GM23338 (cell line): Measurements from ENCODE around the gene FXYD6. TPM values are rescaled to one million over a fixed set of nuclear protein-coding genes. Genes with fewer than 3 reads are reported as not detected.

Experiments
- ATAC-seq: fragments of 200-7000 bp; cut with Tn5 transposase; 3 replicates; pipeline ENCODE4 v1.9.1; 2020
- DNase-seq: peaks from one replicate; pipeline ENCODE4 v3.0.0-alpha.2; 2015; ENCODE audit warnings: low spot score
- H2AFZ ChIP-seq: fragments of 200-600 bp; sonication (generic); 2 replicates; pipeline ENCODE4 v1.8.0; 2016; ENCODE audit warnings: antibody characterized with exemption, mild to moderate bottlenecking, moderate library complexity
- H3F3A ChIP-seq: fragments of 200-600 bp; sonication (generic); replicated peaks from 2 replicates; pipeline ENCODE4 v1.8.0; 2017; ENCODE audit warnings: antibody characterized with exemption, mixed run types, low read depth
- H3K27ac ChIP-seq: fragments of 200-600 bp; sonication (generic); 2 replicates; pipeline ENCODE4 v1.6.1; 2016; ENCODE audit warnings: low read depth
- H3K27me3 ChIP-seq: fragments of 200-600 bp; sonication (generic); 2 replicates; pipeline ENCODE4 v1.8.0; 2016; ENCODE audit warnings: mild to moderate bottlenecking, mixed run types, moderate library complexity; ENCODE audit not compliant: insufficient read depth
- H3K36me3 ChIP-seq: fragments of 200-600 bp; sonication (generic); 2 replicates; pipeline ENCODE4 v1.8.0; 2016; ENCODE audit warnings: mild to moderate bottlenecking; ENCODE audit not compliant: insufficient read depth
- H3K4me1 ChIP-seq: fragments of 200-600 bp; sonication (generic); 2 replicates; pipeline ENCODE4 v1.8.0; 2016; ENCODE audit warnings: mild to moderate bottlenecking, moderate library complexity; ENCODE audit not compliant: insufficient read depth
- H3K4me2 ChIP-seq: fragments of 200-600 bp; sonication (generic); 2 replicates; pipeline ENCODE4 v1.7.1; 2017; ENCODE audit warnings: mixed run types
- H3K4me3 ChIP-seq: fragments of 200-600 bp; sonication (generic); 2 replicates; pipeline ENCODE4 v1.6.1; 2016; ENCODE audit warnings: mixed run types
- H3K79me2 ChIP-seq: fragments of 200-600 bp; sonication (generic); replicated peaks from 2 replicates; pipeline ENCODE4 v1.8.0; 2017; ENCODE audit warnings: mild to moderate bottlenecking; ENCODE audit not compliant: insufficient read depth
- H3K9me2 ChIP-seq: fragments of 200-600 bp; sonication (generic); 2 replicates; pipeline ENCODE4 v1.8.0; 2017; ENCODE audit not compliant: insufficient read depth
- H4K20me1 ChIP-seq: fragments of 200-600 bp; sonication (generic); replicated peaks from 2 replicates; pipeline ENCODE4 v1.8.0; 2017; ENCODE audit warnings: mild to moderate bottlenecking; ENCODE audit not compliant: insufficient read depth
- H3K27ac Mint-ChIP-seq: 2 replicates; pipeline ENCODE4 v1.8.0; 2020; ENCODE audit warnings: inconsistent platforms, mild to moderate bottlenecking, moderate library complexity, mixed read lengths
- H3K27me3 Mint-ChIP-seq: 3 replicates; pipeline ENCODE4 v1.8.0; 2022; ENCODE audit warnings: low read depth, mild to moderate bottlenecking, moderate library complexity, mixed read lengths, inconsistent platforms; ENCODE audit not compliant: insufficient read depth, poor library complexity
- H3K36me3 Mint-ChIP-seq: 3 replicates; pipeline ENCODE4 v1.8.0; 2021; ENCODE audit warnings: low read depth, mild to moderate bottlenecking, inconsistent platforms, moderate library complexity, mixed read lengths
- H3K4me1 Mint-ChIP-seq: 3 replicates; pipeline ENCODE4 v1.8.0; 2020; ENCODE audit warnings: mild to moderate bottlenecking, inconsistent platforms, mixed read lengths
- H3K4me3 Mint-ChIP-seq: 3 replicates; pipeline ENCODE4 v1.8.0; 2021; ENCODE audit warnings: moderate library complexity, mild to moderate bottlenecking, inconsistent platforms, mixed read lengths
- H3K9me3 Mint-ChIP-seq: 3 replicates; pipeline ENCODE4 v1.8.0; 2020; ENCODE audit warnings: moderate library complexity, mild to moderate bottlenecking, inconsistent platforms, mixed read lengths
- CREB1 ChIP-seq: fragments of 250-450 bp; sonication (Bioruptor Pico); IDR thresholded peaks from 2 replicates; pipeline ENCODE4 v1.5.0; 2020; ENCODE audit warnings: low read depth, mild to moderate bottlenecking, moderate library complexity
- CTCF ChIP-seq, 2 experiments: fragments of 200-600 bp in 1 of 2; sonication (generic) in 1 of 2; conservative IDR thresholded peaks; 2 replicates each; pipeline versions ENCODE4 v1.5.1 to v1.6.1; 2016 to 2017; ENCODE audit warnings: antibody characterized with exemption in 2 of 2, low read depth in 2 of 2, mild to moderate bottlenecking in 2 of 2, moderate library complexity in 1 of 2
- ETS1 ChIP-seq: IDR thresholded peaks from 2 replicates; pipeline ENCODE4 v1.6.1; 2016; ENCODE audit warnings: antibody characterized with exemption
- EZH2 ChIP-seq: fragments of 200-600 bp; sonication (generic); IDR thresholded peaks from one replicate; pipeline ENCODE4 v1.8.0; 2017; ENCODE audit warnings: antibody characterized with exemption, mild to moderate bottlenecking, low read depth; ENCODE audit not compliant: unreplicated experiment
- JUNB ChIP-seq: IDR thresholded peaks from one replicate; pipeline ENCODE4 v1.6.1; 2016; ENCODE audit warnings: antibody characterized with exemption; ENCODE audit not compliant: unreplicated experiment
- REST ChIP-seq: IDR thresholded peaks from one replicate; pipeline ENCODE4 v1.6.1; 2018; ENCODE audit warnings: antibody characterized with exemption; ENCODE audit not compliant: unreplicated experiment
- STAT1 ChIP-seq: IDR thresholded peaks from one replicate; pipeline ENCODE4 v1.6.1; 2016; ENCODE audit warnings: antibody characterized with exemption; ENCODE audit not compliant: unreplicated experiment
- polyA plus RNA-seq: library from polyadenylated mRNA; unstranded; fragments of >200 nt; fragmentation: Nextera tagmentation; extraction: Ambion mirVana; gene quantifications from 2 replicates; pipeline ENCODE4 v1.2.1, GENCODE V29; 2016
- total RNA-seq: library from RNA; depleted of rRNA; stranded (reverse); fragments of >200 nt; shearing (Covaris generic); gene quantifications from 2 replicates; pipeline ENCODE4 v1.2.3, GENCODE V29; 2014

Gene FXYD6
- total and polyA plus RNA-seq, 2 experiments from 2014 or later: 26.2 to 30.7 TPM

DNA sequence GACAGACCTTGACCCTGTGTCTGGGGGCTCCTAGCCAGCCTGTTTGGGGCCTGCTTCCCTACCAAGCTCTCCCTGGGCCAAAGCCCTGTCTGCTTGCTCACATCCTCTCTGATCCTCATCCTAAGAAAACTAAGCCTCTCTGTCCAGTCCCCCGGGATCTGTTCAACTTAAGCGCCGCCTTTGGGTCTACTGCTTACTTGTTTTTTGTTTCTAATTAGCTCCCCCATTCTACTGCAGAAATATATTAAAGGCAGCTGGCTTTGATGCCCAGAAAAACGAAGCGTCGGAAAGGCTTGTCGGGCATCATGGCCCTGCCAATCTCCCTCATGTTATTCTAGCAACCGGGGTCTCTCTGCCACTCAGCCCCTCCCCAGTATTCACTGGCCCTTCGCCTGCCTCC is 82.9 kb downstream of the FXYD6 start (continued):
- TF ChIP-seq CTCF (conservative IDR thresholded peaks at IDR 0.05; ENCODE audit: low read depth in 2 of 2) (no peak), JUNB (no peak)

DNA sequence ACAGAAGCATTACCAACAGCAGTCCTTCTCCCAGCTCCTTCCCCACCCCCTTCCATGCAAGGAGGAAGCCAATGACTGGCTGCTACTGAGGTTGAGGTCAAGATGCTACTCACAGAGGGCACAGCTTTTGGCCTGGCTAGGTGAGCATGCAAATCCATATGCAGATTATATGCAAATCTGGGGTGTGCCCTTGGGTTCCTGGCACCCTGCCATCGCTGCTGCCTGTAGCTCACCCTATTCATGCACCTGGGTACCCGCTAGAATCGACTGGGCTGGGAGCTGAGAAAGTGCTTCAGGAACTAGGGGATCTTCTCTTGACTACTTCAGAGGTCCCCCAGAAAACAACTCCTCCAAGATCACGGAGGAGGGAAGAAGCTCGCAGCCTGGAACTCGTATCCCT is 83.5 kb downstream of the FXYD6 start:
- Histone ChIP-seq H3K4me3 (no peak overlapping the region), H3K27ac (no peak overlapping the region), H3K4me2 (no peak overlapping the region), H4K20me1 (no peaks in the 10 kb centered on the region), H3F3A (no peaks in the 10 kb centered on the region), H3K36me3 (no peaks in the 10 kb centered on the region), H3K27me3 (peaks cover 51% of the 10 kb centered on the region), H3K9me2 (no peaks in the 10 kb centered on the region), H2AFZ (no peak overlapping the region), H3K4me1 (peaks cover 10% of the 10 kb centered on the region; the same call in 1 of the 2 replicates), H3K79me2 (no peaks in the 10 kb centered on the region)
- H3K27ac Mint-ChIP-seq: no peak overlapping the region
- H3K27me3 Mint-ChIP-seq: peaks cover 51% of the 10 kb centered on the region
- no peaks in the 10 kb centered on the region for H3K9me3 Mint-ChIP-seq
- no peak for TF ChIP-seq CREB1 (CRISPR knock-in tag)
- TF ChIP-seq ETS1: no peak
- no peak for TF ChIP-seq EZH2
- no peak for TF ChIP-seq REST
- no peak for TF ChIP-seq CTCF (conservative IDR thresholded peaks at IDR 0.05; ENCODE audit: low read depth in 2 of 2)
- TF ChIP-seq STAT1: no peak
- no peak for TF ChIP-seq JUNB
- no peaks in the 10 kb centered on the region for H3K36me3 Mint-ChIP-seq
- H3K4me1 Mint-ChIP-seq: peaks cover 19% of the 10 kb centered on the region
- H3K4me3 Mint-ChIP-seq: no peak overlapping the region
- DNase-seq (no peak), ATAC-seq (no peak)
